Stimulated activated CD8-positive, alpha-beta memory T cell treated with anti-CD3 and anti-CD28 coated beads, Interleukin-12 subunit alpha, Interleukin-12 subunit beta, amount 100 ng/mL, for 24 hours (primary cell): ENCODE results near the gene COL19A1.

Source experiments
- DNase-seq: peaks from one replicate; pipeline ENCODE4 v3.0.0-alpha.2; 2020; ENCODE audit errors: extremely low read depth

COL19A1 gene

GRCh38 chr6:70060680-70061079, 194.3 kb downstream of the COL19A1 start:
- DNase-seq = no peak

GRCh38 chr6:70061546-70061945, 195.2 kb downstream of the COL19A1 start:
- DNase-seq = no peak

- no peak for DNase-seq
These were observed 195.7 kb downstream of the COL19A1 start for GRCh38 chr6:70062010-70062409.

- DNase-seq = no peak
These were observed 206.3 kb downstream of the COL19A1 start for GRCh38 chr6:70072540-70073179.

GRCh38 chr6:70073637-70074036, 207.3 kb downstream of the COL19A1 start:
- DNase-seq = no peak

- no peak for DNase-seq
These were observed 212.9 kb downstream of the COL19A1 start for GRCh38 chr6:70079241-70079640.

- no peak for DNase-seq
These were observed 214.2 kb downstream of the COL19A1 start for GRCh38 chr6:70080443-70081070.

GRCh38 chr6:70082830-70083229, 216.5 kb downstream of the COL19A1 start:
- DNase-seq = no peak

GRCh38 chr6:70086806-70087205, 220.4 kb downstream of the COL19A1 start:
- DNase-seq = no peak

- DNase-seq = no peak
These were observed 227.8 kb downstream of the COL19A1 start for GRCh38 chr6:70094156-70094555.

GRCh38 chr6:70099732-70100131, 233.4 kb downstream of the COL19A1 start:
- DNase-seq = no peak

GRCh38 chr6:70103798-70104197, 237.4 kb downstream of the COL19A1 start:
- DNase-seq = no peak

GRCh38 chr6:70107852-70108629, 241.7 kb downstream of the COL19A1 start:
- DNase-seq = no peak

- no peak for DNase-seq
These were observed 244.0 kb downstream of the COL19A1 start for GRCh38 chr6:70110126-70111022.

GRCh38 chr6:70111737-70112136, 245.4 kb downstream of the COL19A1 start:
- DNase-seq = no peak

GRCh38 chr6:70112716-70113115, 246.4 kb downstream of the COL19A1 start:
- DNase-seq = no peak

- no peak for DNase-seq
These were observed 246.8 kb downstream of the COL19A1 start for GRCh38 chr6:70113171-70113570.

- no peak for DNase-seq
These were observed 252.3 kb downstream of the COL19A1 start for GRCh38 chr6:70118670-70119069.

- no peak for DNase-seq
These were observed 253.0 kb downstream of the COL19A1 start for GRCh38 chr6:70119218-70119835.

- no peak for DNase-seq
These were observed 258.1 kb downstream of the COL19A1 start for GRCh38 chr6:70124443-70124842.

GRCh38 chr6:70124882-70125545, 258.7 kb downstream of the COL19A1 start:
- DNase-seq = no peak
